ENCODE measurements around the gene CCDC85C.

DNA sequence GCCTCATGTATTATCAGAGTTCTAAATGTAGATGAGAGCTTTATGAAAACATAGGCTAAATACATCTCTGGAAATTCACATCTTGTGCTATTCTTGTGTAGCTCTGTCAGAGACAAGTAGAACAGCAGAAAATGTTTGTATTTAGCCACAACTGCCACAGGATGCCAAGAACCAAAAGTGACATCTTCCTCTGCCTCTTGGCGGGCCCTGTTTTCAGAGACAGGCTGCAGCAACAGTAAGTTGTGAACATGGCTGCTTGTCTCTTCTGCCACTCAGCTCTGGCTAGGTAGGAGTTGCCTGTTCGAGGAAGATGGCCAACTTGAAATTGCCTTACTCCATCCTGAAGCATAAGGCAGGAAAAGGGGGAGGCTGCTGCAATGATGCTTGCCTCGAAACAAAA is 153.7 kb downstream of the CCDC85C start:
- TF ChIP-seq EP300 (IDR thresholded peaks at IDR 0.05; ENCODE audit: borderline replicate concordance in 1 of 2, low read depth in 2 of 2, low read length in 2 of 2): no peak
- TF ChIP-seq GABPA (IDR thresholded peaks at IDR 0.05; ENCODE audit: borderline replicate concordance, insufficient read depth, low read length): no peak
- TF ChIP-seq PHF8 (conservative IDR thresholded peaks at IDR 0.05; ENCODE audit: low read depth, low read length): no peak
- TF ChIP-seq, protein P1, sequence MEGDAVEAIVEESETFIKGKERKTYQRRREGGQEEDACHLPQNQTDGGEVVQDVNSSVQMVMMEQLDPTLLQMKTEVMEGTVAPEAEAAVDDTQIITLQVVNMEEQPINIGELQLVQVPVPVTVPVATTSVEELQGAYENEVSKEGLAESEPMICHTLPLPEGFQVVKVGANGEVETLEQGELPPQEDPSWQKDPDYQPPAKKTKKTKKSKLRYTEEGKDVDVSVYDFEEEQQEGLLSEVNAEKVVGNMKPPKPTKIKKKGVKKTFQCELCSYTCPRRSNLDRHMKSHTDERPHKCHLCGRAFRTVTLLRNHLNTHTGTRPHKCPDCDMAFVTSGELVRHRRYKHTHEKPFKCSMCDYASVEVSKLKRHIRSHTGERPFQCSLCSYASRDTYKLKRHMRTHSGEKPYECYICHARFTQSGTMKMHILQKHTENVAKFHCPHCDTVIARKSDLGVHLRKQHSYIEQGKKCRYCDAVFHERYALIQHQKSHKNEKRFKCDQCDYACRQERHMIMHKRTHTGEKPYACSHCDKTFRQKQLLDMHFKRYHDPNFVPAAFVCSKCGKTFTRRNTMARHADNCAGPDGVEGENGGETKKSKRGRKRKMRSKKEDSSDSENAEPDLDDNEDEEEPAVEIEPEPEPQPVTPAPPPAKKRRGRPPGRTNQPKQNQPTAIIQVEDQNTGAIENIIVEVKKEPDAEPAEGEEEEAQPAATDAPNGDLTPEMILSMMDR (IDR thresholded peaks at IDR 0.05; ENCODE audit: control extremely low read depth in 1 of 3, insufficient read depth in 1 of 3, low read depth in 1 of 3, low read length in 3 of 3): no peak
- no peak for TF ChIP-seq JUN (IDR thresholded peaks at IDR 0.05; ENCODE audit: low read depth, low read length)

Data from H1 (cell line).